PC-3 (cell line): Measurements from ENCODE around the gene PNCK. TPM values are rescaled to one million over a fixed set of nuclear protein-coding genes. Genes with fewer than 3 reads are reported as not detected.

ENCODE experiments used
- ATAC-seq: fragments of 200-7000 bp; cut with Tn5 transposase; 2 replicates; pipeline ENCODE4 v1.9.1; 2020; ENCODE audit warnings: mild to moderate bottlenecking, moderate library complexity
- BruUV-seq: library from RNA; stranded (reverse); fragments of 400-500 nt; replicated peaks from 2 replicates; lab custom pipeline; 2021; lab: Mats Ljungman, UMichigan
- CTCF ChIA-PET: fragments of 300-600 bp; sonication (Branson Sonifier 250); formaldehyde crosslinking; loops from one replicate; lab custom pipeline; 2022; ENCODE audit warnings: antibody characterized with exemption; lab: Charles Lee
- POLR2A ChIA-PET: fragments of 300-600 bp; sonication (Branson Sonifier 250); formaldehyde crosslinking; loops from one replicate; lab custom pipeline; 2022; ENCODE audit warnings: antibody characterized with exemption; ENCODE audit not compliant: unreplicated experiment; lab: Charles Lee
- DNase-seq: peaks from one replicate; pipeline ENCODE4 v3.0.0-alpha.2; 2015
- H2AFZ ChIP-seq: fragments of 300-600 bp; sonication (generic); 2 replicates; pipeline ENCODE4 v1.6.0; 2016; ENCODE audit warnings: antibody characterized with exemption, low read length
- H3F3A ChIP-seq: fragments of 300-600 bp; sonication (generic); one replicate; pipeline ENCODE4 v1.6.0; 2017; ENCODE audit warnings: antibody characterized with exemption, low read length, control low read depth, mild to moderate bottlenecking; ENCODE audit not compliant: unreplicated experiment
- H3K27ac ChIP-seq: fragments of 300-600 bp; sonication (generic); 2 replicates; pipeline ENCODE4 v1.5.1; 2016; ENCODE audit warnings: mild to moderate bottlenecking, low read length
- H3K27me3 ChIP-seq: fragments of 300-600 bp; sonication (generic); 2 replicates; pipeline ENCODE4 v1.6.1; 2016; ENCODE audit warnings: low read length, mixed read lengths
- H3K36me3 ChIP-seq: fragments of 300-600 bp; sonication (generic); 2 replicates; pipeline ENCODE4 v1.6.1; 2016; ENCODE audit warnings: low read depth, mixed run types, low read length, mixed read lengths
- H3K4me1 ChIP-seq: fragments of 300-600 bp; sonication (generic); 2 replicates; pipeline ENCODE4 v1.5.1; 2016; ENCODE audit warnings: low read length; ENCODE audit not compliant: insufficient read depth
- H3K4me2 ChIP-seq: fragments of 300-600 bp; sonication (generic); 2 replicates; pipeline ENCODE4 v1.6.0; 2016; ENCODE audit warnings: low read length
- H3K4me3 ChIP-seq: fragments of 300-600 bp; sonication (generic); 2 replicates; pipeline ENCODE4 v1.5.1; 2016; ENCODE audit warnings: mild to moderate bottlenecking, low read length, mixed read lengths
- H3K79me2 ChIP-seq: fragments of 300-600 bp; sonication (generic); 2 replicates; pipeline ENCODE4 v1.6.1; 2017; ENCODE audit warnings: low read length, mixed read lengths
- H3K9ac ChIP-seq: fragments of 300-600 bp; sonication (generic); 2 replicates; pipeline ENCODE4 v1.6.0; 2016; ENCODE audit warnings: mild to moderate bottlenecking, low read length
- H3K9me2 ChIP-seq: fragments of 300-600 bp; sonication (generic); replicated peaks from 2 replicates; pipeline ENCODE4 v1.6.1; 2016; ENCODE audit warnings: mixed run types, low read length, mixed read lengths
- H3K9me3 ChIP-seq: fragments of 300-600 bp; sonication (generic); 2 replicates; pipeline ENCODE4 v1.6.1; 2016; ENCODE audit warnings: low read length, mixed read lengths
- H4K20me1 ChIP-seq: fragments of 300-600 bp; sonication (generic); 2 replicates; pipeline ENCODE4 v1.6.1; 2016; ENCODE audit warnings: low read length, mixed read lengths
- EZH2 ChIP-seq: fragments of 300-600 bp; sonication (generic); IDR thresholded peaks from one replicate; pipeline ENCODE4 v1.6.1; 2017; ENCODE audit warnings: antibody characterized with exemption, mild to moderate bottlenecking, low read length; ENCODE audit not compliant: unreplicated experiment
- EZH2phosphoT487 ChIP-seq: fragments of 300-600 bp; sonication (generic); IDR thresholded peaks from 2 replicates; pipeline ENCODE4 v1.6.1; 2018; ENCODE audit warnings: mild to moderate bottlenecking, antibody characterized with exemption, low read length, borderline replicate concordance
- intact Hi-C: fragments of 100-400 bp; cut with micrococcal nuclease; formaldehyde crosslinking; loops from 2 replicates; pipeline ENCODE4 v1.9.0; 2023
- total RNA-seq: library from RNA; depleted of rRNA; stranded (reverse); fragments of >200 nt; gene quantifications from 2 replicates; pipeline ENCODE4 v1.2.3, GENCODE V29; 2014
- TF ChIP-seq, protein P1 (sequence below): fragments of 300-600 bp; sonication (generic); conservative IDR thresholded peaks from 2 replicates; pipeline ENCODE4 v1.5.1; 2017; ENCODE audit warnings: antibody characterized with exemption, low read depth, mild to moderate bottlenecking, low read length

The PNCK gene
- total RNA-seq, 1 experiment from 2014 or later = 1.0 TPM

GRCh38 chrX:153635388-153635787, 38.2 kb downstream of the PNCK start:
- intact Hi-C loops = no loop called here
- no peak overlapping the region for H3K9ac ChIP-seq
- H3K4me2 ChIP-seq = no peak overlapping the region
- no peak overlapping the region for H3K4me3 ChIP-seq
- BruUV-seq = no TSS peak
- H3K9me2 ChIP-seq = no peaks in the 10 kb centered on the region
- H3K27me3 ChIP-seq = no peaks in the 10 kb centered on the region; the same call in 1 of the 2 replicates
- DNase-seq (no peak), ATAC-seq (no peak)
- no peaks in the 10 kb centered on the region for H4K20me1 ChIP-seq
- TF ChIP-seq EZH2phosphoT487 = no peak
- TF ChIP-seq, protein P1, sequence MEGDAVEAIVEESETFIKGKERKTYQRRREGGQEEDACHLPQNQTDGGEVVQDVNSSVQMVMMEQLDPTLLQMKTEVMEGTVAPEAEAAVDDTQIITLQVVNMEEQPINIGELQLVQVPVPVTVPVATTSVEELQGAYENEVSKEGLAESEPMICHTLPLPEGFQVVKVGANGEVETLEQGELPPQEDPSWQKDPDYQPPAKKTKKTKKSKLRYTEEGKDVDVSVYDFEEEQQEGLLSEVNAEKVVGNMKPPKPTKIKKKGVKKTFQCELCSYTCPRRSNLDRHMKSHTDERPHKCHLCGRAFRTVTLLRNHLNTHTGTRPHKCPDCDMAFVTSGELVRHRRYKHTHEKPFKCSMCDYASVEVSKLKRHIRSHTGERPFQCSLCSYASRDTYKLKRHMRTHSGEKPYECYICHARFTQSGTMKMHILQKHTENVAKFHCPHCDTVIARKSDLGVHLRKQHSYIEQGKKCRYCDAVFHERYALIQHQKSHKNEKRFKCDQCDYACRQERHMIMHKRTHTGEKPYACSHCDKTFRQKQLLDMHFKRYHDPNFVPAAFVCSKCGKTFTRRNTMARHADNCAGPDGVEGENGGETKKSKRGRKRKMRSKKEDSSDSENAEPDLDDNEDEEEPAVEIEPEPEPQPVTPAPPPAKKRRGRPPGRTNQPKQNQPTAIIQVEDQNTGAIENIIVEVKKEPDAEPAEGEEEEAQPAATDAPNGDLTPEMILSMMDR = no peak
- no peak for TF ChIP-seq EZH2
- no peaks in the 10 kb centered on the region for H3F3A ChIP-seq
- no peaks in the 10 kb centered on the region for H3K36me3 ChIP-seq
- no peak overlapping the region for H2AFZ ChIP-seq
- POLR2A ChIA-PET = no interaction called here
- no peaks in the 10 kb centered on the region for H3K9me3 ChIP-seq
- H3K79me2 ChIP-seq = no peaks in the 10 kb centered on the region
- no peaks in the 10 kb centered on the region for H3K4me1 ChIP-seq
- CTCF ChIA-PET = no interaction called here
- no peak overlapping the region for H3K27ac ChIP-seq

DNA sequence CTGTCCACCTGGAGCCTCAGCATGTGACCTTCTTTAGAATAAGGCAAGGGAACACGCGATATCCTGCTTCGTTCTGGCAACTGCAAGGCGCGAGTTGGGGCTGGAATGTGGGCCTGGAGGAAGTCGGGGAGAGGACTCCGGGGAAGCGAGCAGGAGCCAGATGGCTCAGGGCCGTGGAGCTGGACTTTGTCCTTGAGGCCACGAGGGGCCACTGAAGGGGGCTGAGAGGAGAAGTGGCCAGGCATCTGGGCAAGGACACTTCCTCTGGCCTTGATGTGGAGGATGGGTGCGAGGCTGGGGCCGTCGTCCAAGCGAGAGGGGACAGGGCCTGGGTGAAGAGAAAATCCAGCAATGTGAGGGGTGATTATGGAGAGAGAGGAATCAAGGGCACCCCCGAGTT, 38.8 kb downstream of the PNCK start:
- TF ChIP-seq EZH2 (no peak), EZH2phosphoT487 (no peak)
- TF ChIP-seq, protein P1 = no peak
- Histone ChIP-seq H3K4me1 (no peaks in the 10 kb centered on the region), H3K36me3 (no peaks in the 10 kb centered on the region), H3K4me3 (no peak overlapping the region), H2AFZ (no peak overlapping the region), H3K4me2 (no peak overlapping the region), H3K9me3 (no peaks in the 10 kb centered on the region), H3K9me2 (no peaks in the 10 kb centered on the region), H3K27ac (no peak overlapping the region), H3F3A (no peaks in the 10 kb centered on the region), H3K27me3 (no peaks in the 10 kb centered on the region; the same call in 1 of the 2 replicates), H3K9ac (no peak overlapping the region), H3K79me2 (no peaks in the 10 kb centered on the region), H4K20me1 (no peaks in the 10 kb centered on the region)
- intact Hi-C loops = no loop called here
- ATAC-seq = no peak
- POLR2A ChIA-PET = no interaction called here
- BruUV-seq = no TSS peak
- DNase-seq = no peak
- CTCF ChIA-PET = no interaction called here

DNA sequence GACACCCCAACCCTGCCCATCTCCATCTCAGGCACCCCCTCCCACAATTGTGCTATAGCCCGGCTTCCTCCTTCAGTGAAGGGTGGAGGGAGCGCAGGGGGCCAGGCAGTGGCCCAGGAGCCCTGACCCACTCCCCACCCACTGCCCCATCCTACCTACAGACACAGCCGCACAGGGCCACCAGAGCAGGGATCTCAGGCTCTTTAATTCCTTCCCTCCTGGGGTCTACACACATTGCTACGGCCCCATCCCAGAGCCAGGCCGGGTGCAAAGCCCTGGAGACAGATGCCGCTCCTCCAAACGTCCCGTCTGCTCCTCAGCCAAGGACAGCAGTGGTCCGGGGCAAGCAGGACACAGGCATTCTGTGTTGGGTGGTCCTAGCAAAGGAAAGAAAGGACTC, 39.4 kb downstream of the PNCK start:
- H3K4me3 ChIP-seq = no peak overlapping the region
- TF ChIP-seq, protein P1 = no peak
- TF ChIP-seq EZH2 = no peak
- no peaks in the 10 kb centered on the region for H3K9me2 ChIP-seq
- no peaks in the 10 kb centered on the region for H3K36me3 ChIP-seq
- no peaks in the 10 kb centered on the region for H4K20me1 ChIP-seq
- H3K27ac ChIP-seq = no peak overlapping the region
- H3K9ac ChIP-seq = no peak overlapping the region
- no peaks in the 10 kb centered on the region; the same call in 1 of the 2 replicates for H3K27me3 ChIP-seq
- H3K4me1 ChIP-seq = no peaks in the 10 kb centered on the region
- no peak overlapping the region for H2AFZ ChIP-seq
- no peak for ATAC-seq
- H3K4me2 ChIP-seq = no peak overlapping the region
- ChIA-PET CTCF (no interaction called here), POLR2A (no interaction called here)
- H3F3A ChIP-seq = no peaks in the 10 kb centered on the region
- no TSS peak for BruUV-seq
- intact Hi-C loops = no loop called here
- H3K79me2 ChIP-seq = no peaks in the 10 kb centered on the region
- H3K9me3 ChIP-seq = no peaks in the 10 kb centered on the region
- no peak for DNase-seq
